Anterior cingulate cortex (tissue), 58 donors: ENCODE measurements around the gene CD2AP.
"Not testable (repeated sequence)": the region's sequence is repeated elsewhere in the genome, so short reads cannot be mapped to it uniquely, and the experiment has no call there.

Experiments used
- DNase-seq, 58 donors: peaks; one replicate each; lab custom pipeline; 2025; lab: John Stamatoyannopoulos, UW

The CD2AP gene

DNA sequence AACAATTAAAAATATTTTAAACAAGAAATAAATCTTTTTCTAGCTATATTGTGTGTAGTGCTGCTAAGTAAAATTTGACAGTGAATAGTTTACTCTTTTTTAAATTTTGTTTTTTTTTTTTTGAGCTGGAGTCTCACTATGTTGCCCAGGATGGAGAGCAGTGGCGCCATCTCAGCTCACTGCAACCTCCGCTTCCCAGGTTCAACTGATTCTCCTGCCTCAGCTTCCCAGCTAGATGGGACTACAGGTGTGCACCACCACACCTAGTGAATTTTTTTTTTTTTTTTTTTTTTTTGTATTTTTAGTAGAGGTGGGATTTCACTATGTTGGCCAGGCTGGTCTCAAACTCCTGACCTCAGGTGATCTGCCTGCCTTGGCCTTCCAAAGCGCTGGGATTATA is 75.7 kb downstream of the CD2AP start:
- not testable (repeated sequence) for DNase-seq

GRCh38 chr6:47556459-47556858 is 78.9 kb downstream of the CD2AP start:
- DNase-seq, result not testable (repeated sequence)

DNA sequence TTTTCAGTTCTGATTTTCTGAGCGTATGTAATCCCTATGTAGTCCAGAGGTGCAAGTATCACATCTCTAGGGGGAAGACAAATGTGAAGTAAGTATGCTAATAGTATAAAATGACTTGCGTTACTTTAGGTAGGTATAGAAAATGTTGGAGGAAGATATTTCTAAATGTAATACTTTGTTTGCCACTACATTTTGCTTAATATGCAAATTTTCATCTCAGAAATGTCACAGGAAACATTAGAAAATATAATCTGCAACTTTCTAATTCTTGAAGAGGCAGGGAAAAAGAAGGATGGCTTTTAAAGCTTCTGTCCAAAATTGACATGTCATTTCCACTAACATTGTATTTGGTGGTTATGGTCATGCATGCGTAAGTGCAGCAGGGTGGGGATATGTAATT is 85.6 kb downstream of the CD2AP start:
- DNase-seq, result no peak

- DNase-seq, result not testable (repeated sequence)
Observed at GRCh38 chr6:47566602-47567001, 89.0 kb downstream of the CD2AP start.

GRCh38 chr6:47567586-47567985 is 90.0 kb downstream of the CD2AP start:
- no peak for DNase-seq

- DNase-seq, result no peak
Observed at GRCh38 chr6:47571488-47571887, 93.9 kb downstream of the CD2AP start.

- DNase-seq, result no peak
Observed at GRCh38 chr6:47573109-47573508, 95.5 kb downstream of the CD2AP start.

DNA sequence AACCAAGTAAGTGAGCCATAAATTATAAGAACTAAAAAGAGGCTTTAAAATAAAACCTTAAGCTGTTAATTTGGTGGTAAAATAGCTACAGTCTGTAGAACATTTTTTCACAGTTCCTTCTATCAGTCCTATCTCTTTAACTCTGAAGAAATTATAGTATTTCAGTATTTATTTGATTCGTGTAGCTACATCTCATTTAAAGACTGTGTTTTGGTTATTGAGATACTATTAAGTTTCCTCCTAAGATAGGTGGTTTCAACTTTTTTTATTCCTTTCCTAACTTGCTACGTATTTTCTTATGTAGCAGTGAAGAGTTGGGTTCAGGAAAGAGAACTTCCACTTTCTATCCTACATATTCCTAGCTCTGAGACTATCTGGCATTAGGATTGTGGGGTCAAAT is 97.2 kb downstream of the CD2AP start:
- DNase-seq, result no peak

DNA sequence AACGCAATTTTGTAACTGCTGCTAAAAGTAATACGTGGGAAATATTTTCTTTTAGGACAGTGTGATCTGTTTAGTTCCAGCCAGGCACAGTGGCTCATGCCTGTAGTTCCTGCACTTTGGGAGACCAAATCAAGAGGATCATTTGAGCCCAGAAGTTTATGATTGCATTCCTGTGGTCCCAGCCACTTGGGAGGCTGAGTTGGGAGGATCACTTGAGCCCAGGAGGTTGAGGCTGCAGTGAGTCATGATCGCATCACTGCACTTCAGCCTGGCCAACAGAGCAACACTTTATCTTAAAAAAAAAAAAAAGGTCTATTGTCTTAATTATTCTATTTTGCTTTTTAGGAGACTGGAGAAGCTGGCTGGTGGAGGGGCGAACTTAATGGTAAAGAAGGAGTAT is 101.5 kb downstream of the CD2AP start:
- DNase-seq, result no peak

GRCh38 chr6:47581591-47581990 is 104.0 kb downstream of the CD2AP start:
- DNase-seq, result no peak

DNA sequence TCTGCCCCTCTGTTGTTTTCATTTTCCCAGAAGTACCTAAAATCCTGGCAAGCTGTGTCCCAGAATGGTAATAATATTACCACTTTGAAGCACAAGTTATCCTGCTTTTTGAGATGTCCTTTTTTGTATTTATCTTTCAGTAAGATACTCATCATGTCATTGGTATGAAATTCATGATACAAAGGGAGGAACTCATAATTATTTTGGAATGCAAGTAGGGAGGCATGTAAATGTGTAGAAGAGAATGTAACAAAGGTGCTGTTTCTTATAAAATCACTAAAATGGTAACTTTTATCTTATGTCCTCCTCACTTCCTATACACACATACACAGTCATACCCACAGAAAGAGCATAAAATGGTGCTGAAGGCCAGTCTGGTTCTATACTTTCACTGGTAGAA is 109.9 kb downstream of the CD2AP start:
- DNase-seq, result no peak

DNA sequence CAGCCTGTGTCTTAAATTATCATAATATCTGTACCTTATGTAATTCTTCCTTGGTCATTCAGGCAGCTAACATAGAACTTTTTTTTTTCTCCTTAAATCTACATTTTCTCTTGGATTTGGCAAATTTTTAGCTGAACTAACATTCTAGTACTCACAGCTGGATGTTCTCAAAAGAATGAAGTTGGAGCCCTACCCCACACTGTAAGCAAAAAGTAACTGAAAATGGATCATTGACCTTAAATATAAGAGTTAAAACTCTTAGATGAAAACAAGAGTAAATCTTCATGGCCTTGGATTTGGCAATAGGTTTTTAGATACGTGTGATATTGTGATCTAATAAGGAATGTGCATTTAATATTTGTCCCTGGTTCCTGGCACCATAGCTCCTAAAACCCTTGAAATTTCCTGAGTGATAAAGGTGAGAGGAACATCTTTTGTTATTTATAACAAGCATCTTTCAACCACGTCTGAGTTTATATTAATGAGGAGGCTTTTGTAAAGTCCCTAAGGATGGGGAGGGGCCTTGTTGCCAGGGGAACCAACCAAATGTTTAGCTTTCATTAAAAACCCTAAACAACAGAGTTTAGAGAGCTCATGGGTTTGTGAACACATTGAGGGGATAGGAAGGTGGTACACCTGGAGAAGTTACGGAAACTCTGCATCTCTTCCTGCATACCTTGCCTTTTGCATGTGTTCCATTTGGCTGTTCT is 114.7 kb downstream of the CD2AP start:
- DNase-seq, result no peak

DNA sequence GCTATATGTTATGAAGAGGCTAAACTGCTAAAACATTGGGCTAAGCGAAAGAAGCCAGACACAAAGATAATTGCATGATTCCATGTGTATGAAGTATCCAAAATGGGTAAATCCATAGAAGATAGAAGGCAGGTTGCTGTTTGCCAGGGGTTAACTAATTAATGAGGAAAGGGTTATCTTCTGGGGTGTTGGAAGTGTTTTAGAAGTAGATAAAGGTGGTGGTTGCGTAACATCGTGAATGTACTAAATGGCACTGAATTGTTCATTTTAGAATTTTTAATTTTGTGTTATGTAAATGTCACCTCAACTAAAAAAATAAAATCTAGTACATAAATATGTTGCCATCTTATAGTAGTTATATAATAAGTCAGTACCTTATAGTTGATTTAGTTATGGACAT is 116.4 kb downstream of the CD2AP start:
- DNase-seq, result no peak

DNA sequence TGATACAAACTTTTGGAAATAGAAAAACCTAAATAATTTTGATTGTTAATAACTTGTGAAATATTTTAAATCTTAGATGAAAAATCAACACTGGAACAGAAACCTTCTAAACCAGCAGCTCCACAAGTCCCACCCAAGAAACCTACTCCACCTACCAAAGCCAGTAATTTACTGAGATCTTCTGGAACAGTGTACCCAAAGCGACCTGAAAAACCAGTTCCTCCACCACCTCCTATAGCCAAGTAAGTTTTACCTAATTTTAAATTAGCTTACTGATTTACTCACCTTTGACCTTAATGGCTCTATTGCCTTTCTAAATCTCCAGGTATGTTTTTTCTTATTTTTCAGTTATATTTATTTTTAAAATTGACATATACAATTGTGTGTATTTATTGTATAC is 118.2 kb downstream of the CD2AP start:
- no peak for DNase-seq

DNA sequence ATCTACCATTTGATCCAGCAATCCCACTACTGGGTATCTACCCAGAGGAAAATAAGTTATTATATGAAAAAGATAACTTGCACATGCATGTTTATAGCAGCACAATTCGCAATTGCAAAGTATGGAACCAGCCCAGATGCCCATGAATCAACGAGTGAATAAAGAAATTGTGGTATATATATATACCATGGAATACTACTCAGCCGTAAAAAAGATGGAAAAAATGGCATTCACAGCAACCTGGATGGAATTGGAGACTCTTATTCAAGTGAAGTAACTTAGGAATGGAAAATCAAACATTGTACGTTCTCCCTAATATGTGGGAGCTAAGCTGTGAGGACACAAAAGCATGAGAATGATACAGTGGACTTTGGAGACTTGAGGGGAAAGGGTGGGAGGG is 120.8 kb downstream of the CD2AP start:
- DNase-seq, result no peak

- no peak for DNase-seq
Observed at GRCh38 chr6:47599512-47599911, 121.9 kb downstream of the CD2AP start.

- DNase-seq, result no peak
Observed at GRCh38 chr6:47603227-47603626, 125.6 kb downstream of the CD2AP start.

- DNase-seq, result no peak
Observed at GRCh38 chr6:47603995-47604394, 126.4 kb downstream of the CD2AP start.

- no peak for DNase-seq
Observed at GRCh38 chr6:47621838-47622449, 144.4 kb downstream of the CD2AP start.

DNA sequence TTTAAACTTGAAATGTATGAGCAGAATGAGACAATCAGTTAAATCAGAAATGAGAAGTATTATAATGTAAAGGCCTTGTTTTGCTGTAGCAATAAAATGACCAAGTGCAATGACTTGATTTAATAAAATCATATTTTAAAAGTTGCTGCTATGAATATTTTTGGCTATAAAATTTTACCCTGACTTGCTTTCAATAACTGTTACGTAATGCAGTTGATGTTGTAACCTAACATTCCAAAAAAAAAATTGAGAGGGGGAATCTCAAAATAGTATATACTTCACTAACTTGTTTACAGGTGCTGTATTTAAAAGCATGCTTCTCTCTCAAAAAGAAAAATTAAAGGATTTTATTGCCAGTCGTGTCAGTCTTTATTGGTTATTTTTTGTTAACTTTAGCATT is 149.2 kb downstream of the CD2AP start:
- no peak for DNase-seq

- DNase-seq, result no peak
Observed at GRCh38 chr6:47628448-47629272, 151.1 kb downstream of the CD2AP start.

DNA sequence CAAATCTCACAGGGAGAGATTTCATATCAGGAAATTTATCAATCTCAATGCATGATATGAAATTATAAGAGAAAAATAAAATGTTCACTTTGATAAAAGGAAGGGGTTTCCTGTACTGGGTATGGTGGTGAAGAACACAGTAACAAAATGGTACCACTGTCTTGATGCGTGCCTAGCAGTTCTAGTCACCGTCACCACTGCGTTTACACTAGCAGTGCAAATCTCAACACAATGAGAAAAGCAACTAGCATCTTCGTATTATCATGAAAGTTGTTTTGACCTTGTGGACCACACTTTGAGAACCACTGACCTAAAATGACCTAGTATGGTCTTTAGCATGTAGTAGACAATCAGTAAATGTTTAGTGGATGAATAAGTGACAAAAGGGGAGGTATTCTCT is 152.4 kb downstream of the CD2AP start:
- DNase-seq, result no peak
